Measurements from ENCODE around the gene MCF2L. TPM values are rescaled to one million over a fixed set of nuclear protein-coding genes. Genes with fewer than 3 reads are reported as not detected.

MCF2L gene
- total RNA-seq, 1 donor from 2014 or later = 9.7 TPM

- no peak for ATAC-seq
Observed at GRCh38 chr13:113129921-113130750, 161.1 kb downstream of the MCF2L start.

GRCh38 chr13:113135281-113135760 is 166.3 kb downstream of the MCF2L start:
- no peak for ATAC-seq

- no peak for ATAC-seq
Observed at GRCh38 chr13:113137691-113138298, 168.8 kb downstream of the MCF2L start.

- no peak for ATAC-seq
Observed at GRCh38 chr13:113138792-113139551, 170.0 kb downstream of the MCF2L start.

- no peak for ATAC-seq
Observed at GRCh38 chr13:113139577-113139976, 170.6 kb downstream of the MCF2L start.

- peak; percentile 66 for ATAC-seq
Observed at GRCh38 chr13:113140677-113141600, 171.9 kb downstream of the MCF2L start.

GRCh38 chr13:113141601-113141970 is 172.6 kb downstream of the MCF2L start:
- no peak for ATAC-seq

- ATAC-seq = no peak
Observed at GRCh38 chr13:113142876-113143275, 173.9 kb downstream of the MCF2L start.

GRCh38 chr13:113143466-113144254 is 174.6 kb downstream of the MCF2L start:
- ATAC-seq = no peak

GRCh38 chr13:113144255-113144629 is 175.2 kb downstream of the MCF2L start:
- no peak for ATAC-seq

- ATAC-seq = no peak
Observed at GRCh38 chr13:113145496-113145895, 176.5 kb downstream of the MCF2L start.

- ATAC-seq = no peak
Observed at GRCh38 chr13:113145911-113146598, 177.0 kb downstream of the MCF2L start.

GRCh38 chr13:113146750-113147149 is 177.7 kb downstream of the MCF2L start:
- no peak for ATAC-seq

GRCh38 chr13:113147206-113147605 is 178.2 kb downstream of the MCF2L start:
- ATAC-seq = no peak

GRCh38 chr13:113148407-113148806 is 179.4 kb downstream of the MCF2L start:
- ATAC-seq = no peak

- ATAC-seq = no peak
Observed at GRCh38 chr13:113148940-113149503, 180.0 kb downstream of the MCF2L start.

Measured in esophagus mucosa (tissue), 1 donor.